ENCODE results near the gene PDE4D. TPM values are rescaled to one million over a fixed set of nuclear protein-coding genes. Genes with fewer than 3 reads are reported as not detected.

PDE4D gene
- total RNA-seq, 1 experiment from 2014 or later, result 2.4 TPM

- TF ChIP-seq, protein P1, sequence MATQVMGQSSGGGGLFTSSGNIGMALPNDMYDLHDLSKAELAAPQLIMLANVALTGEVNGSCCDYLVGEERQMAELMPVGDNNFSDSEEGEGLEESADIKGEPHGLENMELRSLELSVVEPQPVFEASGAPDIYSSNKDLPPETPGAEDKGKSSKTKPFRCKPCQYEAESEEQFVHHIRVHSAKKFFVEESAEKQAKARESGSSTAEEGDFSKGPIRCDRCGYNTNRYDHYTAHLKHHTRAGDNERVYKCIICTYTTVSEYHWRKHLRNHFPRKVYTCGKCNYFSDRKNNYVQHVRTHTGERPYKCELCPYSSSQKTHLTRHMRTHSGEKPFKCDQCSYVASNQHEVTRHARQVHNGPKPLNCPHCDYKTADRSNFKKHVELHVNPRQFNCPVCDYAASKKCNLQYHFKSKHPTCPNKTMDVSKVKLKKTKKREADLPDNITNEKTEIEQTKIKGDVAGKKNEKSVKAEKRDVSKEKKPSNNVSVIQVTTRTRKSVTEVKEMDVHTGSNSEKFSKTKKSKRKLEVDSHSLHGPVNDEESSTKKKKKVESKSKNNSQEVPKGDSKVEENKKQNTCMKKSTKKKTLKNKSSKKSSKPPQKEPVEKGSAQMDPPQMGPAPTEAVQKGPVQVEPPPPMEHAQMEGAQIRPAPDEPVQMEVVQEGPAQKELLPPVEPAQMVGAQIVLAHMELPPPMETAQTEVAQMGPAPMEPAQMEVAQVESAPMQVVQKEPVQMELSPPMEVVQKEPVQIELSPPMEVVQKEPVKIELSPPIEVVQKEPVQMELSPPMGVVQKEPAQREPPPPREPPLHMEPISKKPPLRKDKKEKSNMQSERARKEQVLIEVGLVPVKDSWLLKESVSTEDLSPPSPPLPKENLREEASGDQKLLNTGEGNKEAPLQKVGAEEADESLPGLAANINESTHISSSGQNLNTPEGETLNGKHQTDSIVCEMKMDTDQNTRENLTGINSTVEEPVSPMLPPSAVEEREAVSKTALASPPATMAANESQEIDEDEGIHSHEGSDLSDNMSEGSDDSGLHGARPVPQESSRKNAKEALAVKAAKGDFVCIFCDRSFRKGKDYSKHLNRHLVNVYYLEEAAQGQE (IDR thresholded peaks at IDR 0.05; ENCODE audit: insufficient read depth in 1 of 2, low read depth in 2 of 2, low read length in 1 of 2), result no peak
- TF ChIP-seq POLR2AphosphoS5 (IDR thresholded peaks at IDR 0.05; ENCODE audit: low read depth, low read length) (no peak), TCF7L2 (IDR thresholded peaks at IDR 0.05; ENCODE audit: low read depth, low read length) (no peak), CTCF (IDR thresholded peaks at IDR 0.05) (no peak), SIN3A (IDR thresholded peaks at IDR 0.05; ENCODE audit: borderline replicate concordance, insufficient read depth, low read depth, low read length) (no peak)
- CTCF ChIA-PET, result no interaction called here
- Histone ChIP-seq H3K27ac (ENCODE audit: low read length) (no peak overlapping the region), H3K27me3 (ENCODE audit: control insufficient read depth, insufficient read depth, low read length) (no peaks in the 10 kb centered on the region; the same call in 1 of the 2 replicates), H3K9me3 (ENCODE audit: control insufficient read depth, insufficient read depth, low read depth, low read length) (no peaks in the 10 kb centered on the region), H3K36me3 (ENCODE audit: control insufficient read depth, insufficient read depth, low read length) (no peaks in the 10 kb centered on the region), H3K4me3 (ENCODE audit: low read depth in 2 of 2, low read length in 2 of 2) (no peak overlapping the region), H3K4me1 (ENCODE audit: control insufficient read depth, insufficient read depth, low read length) (no peaks in the 10 kb centered on the region)
- ATAC-seq (no peak), DNase-seq (ENCODE audit: low read depth, low spot score) (no peak)
- in situ Hi-C loops (cut with HindIII; ENCODE audit: low pct_unique_long_range_greater_than_20kb, low sequenced_read_pairs) (no loop called here), intact Hi-C loops (cut with micrococcal nuclease; ENCODE audit: unreplicated experiment) (no loop called here)
- no TSS peak for BruUV-seq (replicated peaks)
- POLR2A ChIA-PET, result no interaction called here
These were observed 42.8 kb downstream of the PDE4D start for GRCh38 chr5:59850766-59851165.

- H3K36me3 ChIP-seq (ENCODE audit: control insufficient read depth, insufficient read depth, low read length), result no peaks in the 10 kb centered on the region
- no peaks in the 10 kb centered on the region; the same call in 1 of the 2 replicates for H3K27me3 ChIP-seq (ENCODE audit: control insufficient read depth, insufficient read depth, low read length)
- H3K4me3 ChIP-seq (ENCODE audit: low read depth in 2 of 2, low read length in 2 of 2), result no peak overlapping the region
- DNase-seq (ENCODE audit: low read depth, low spot score) (no peak), ATAC-seq (no peak)
- in situ Hi-C loops (cut with HindIII; ENCODE audit: low pct_unique_long_range_greater_than_20kb, low sequenced_read_pairs), result no loop called here
- no peaks in the 10 kb centered on the region for H3K4me1 ChIP-seq (ENCODE audit: control insufficient read depth, insufficient read depth, low read length)
- H3K27ac ChIP-seq (ENCODE audit: low read length), result no peak overlapping the region
- TF ChIP-seq SIN3A (IDR thresholded peaks at IDR 0.05; ENCODE audit: borderline replicate concordance, insufficient read depth, low read depth, low read length), result no peak
- CTCF ChIA-PET, result no interaction called here
- POLR2A ChIA-PET, result no interaction called here
- H3K9me3 ChIP-seq (ENCODE audit: control insufficient read depth, insufficient read depth, low read depth, low read length), result no peaks in the 10 kb centered on the region
- intact Hi-C loops (cut with micrococcal nuclease; ENCODE audit: unreplicated experiment), result no loop called here
- no TSS peak for BruUV-seq (replicated peaks)
These were observed 45.9 kb downstream of the PDE4D start for GRCh38 chr5:59847586-59847985.

- Histone ChIP-seq H3K9me3 (ENCODE audit: control insufficient read depth, insufficient read depth, low read depth, low read length) (no peaks in the 10 kb centered on the region), H3K27ac (ENCODE audit: low read length) (no peak overlapping the region), H3K4me3 (ENCODE audit: low read depth in 2 of 2, low read length in 2 of 2) (no peak overlapping the region), H3K36me3 (ENCODE audit: control insufficient read depth, insufficient read depth, low read length) (no peaks in the 10 kb centered on the region), H3K4me1 (ENCODE audit: control insufficient read depth, insufficient read depth, low read length) (no peaks in the 10 kb centered on the region), H3K27me3 (ENCODE audit: control insufficient read depth, insufficient read depth, low read length) (no peaks in the 10 kb centered on the region; the same call in 1 of the 2 replicates)
- in situ Hi-C loops (cut with HindIII; ENCODE audit: low pct_unique_long_range_greater_than_20kb, low sequenced_read_pairs), result no loop called here
- intact Hi-C loops (cut with micrococcal nuclease; ENCODE audit: unreplicated experiment), result no loop called here
- ATAC-seq (no peak), DNase-seq (ENCODE audit: low read depth, low spot score) (no peak)
- CTCF ChIA-PET, result no interaction called here
- no peak for TF ChIP-seq TCF7L2 (IDR thresholded peaks at IDR 0.05; ENCODE audit: low read depth, low read length)
- no peak for TF ChIP-seq POLR2AphosphoS5 (IDR thresholded peaks at IDR 0.05; ENCODE audit: low read depth, low read length)
- no peak for TF ChIP-seq CTCF (IDR thresholded peaks at IDR 0.05)
- TF ChIP-seq SIN3A (IDR thresholded peaks at IDR 0.05; ENCODE audit: borderline replicate concordance, insufficient read depth, low read depth, low read length), result no peak
- TF ChIP-seq, protein P1 (IDR thresholded peaks at IDR 0.05; ENCODE audit: insufficient read depth in 1 of 2, low read depth in 2 of 2, low read length in 1 of 2), result no peak
- no TSS peak for BruUV-seq (replicated peaks)
- POLR2A ChIA-PET, result no interaction called here
These were observed 47.8 kb downstream of the PDE4D start for GRCh38 chr5:59845730-59846129.
